GM18502 (cell line): ENCODE measurements around the gene ZNF879.

ENCODE experiments used
- ATAC-seq: cut with Tn5 transposase; IDR thresholded peaks from one replicate; pipeline ENCODE4 v1.9.1; 2021; ENCODE audit warnings: mild to moderate bottlenecking; ENCODE audit not compliant: unreplicated experiment, poor library complexity

Gene ZNF879

GRCh38 chr5:178998441-178998840, 25.2 kb upstream of the ZNF879 start:
- no peak for ATAC-seq

- ATAC-seq: no peak
Observed at GRCh38 chr5:179006564-179006963, 17.0 kb upstream of the ZNF879 start.

- ATAC-seq: no peak
Observed at GRCh38 chr5:179008667-179009066, 14.9 kb upstream of the ZNF879 start.

GRCh38 chr5:179033004-179033580, 9.5 kb downstream of the ZNF879 start:
- no peak for ATAC-seq

- no peak for ATAC-seq
Observed at GRCh38 chr5:179044765-179045164, 21.2 kb downstream of the ZNF879 start.

- no peak for ATAC-seq
Observed at GRCh38 chr5:179051784-179052183, 28.2 kb downstream of the ZNF879 start.

GRCh38 chr5:179054036-179054785, 30.6 kb downstream of the ZNF879 start:
- no peak for ATAC-seq

- ATAC-seq: no peak
Observed at GRCh38 chr5:179054876-179055275, 31.3 kb downstream of the ZNF879 start.

GRCh38 chr5:179055436-179055835, 31.8 kb downstream of the ZNF879 start:
- no peak for ATAC-seq

GRCh38 chr5:179055841-179056240, 32.2 kb downstream of the ZNF879 start:
- ATAC-seq: no peak

- peak; percentile 75 for ATAC-seq
Observed at GRCh38 chr5:179060116-179061008, 36.8 kb downstream of the ZNF879 start, which contains the start of gene ZNF354C. ZNF354C (plus strand) TSS chr5:179060373; CDS start chr5:179062069, 1,696 bp downstream.

- ATAC-seq: no peak
Observed at GRCh38 chr5:179061025-179061424, 37.4 kb downstream of the ZNF879 start.

- ATAC-seq: no peak
Observed at GRCh38 chr5:179065703-179066102, 42.1 kb downstream of the ZNF879 start.

GRCh38 chr5:179079165-179079987, 55.8 kb downstream of the ZNF879 start:
- ATAC-seq: no peak

GRCh38 chr5:179080724-179081123, 57.1 kb downstream of the ZNF879 start:
- no peak for ATAC-seq
